ENCODE results near the gene FMR1NB.
A peak's percentile ranks its signal among the peaks of the same experiment; 100 is the strongest.

The FMR1NB gene, protein sequence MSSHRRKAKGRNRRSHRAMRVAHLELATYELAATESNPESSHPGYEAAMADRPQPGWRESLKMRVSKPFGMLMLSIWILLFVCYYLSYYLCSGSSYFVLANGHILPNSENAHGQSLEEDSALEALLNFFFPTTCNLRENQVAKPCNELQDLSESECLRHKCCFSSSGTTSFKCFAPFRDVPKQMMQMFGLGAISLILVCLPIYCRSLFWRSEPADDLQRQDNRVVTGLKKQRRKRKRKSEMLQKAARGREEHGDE

DNA sequence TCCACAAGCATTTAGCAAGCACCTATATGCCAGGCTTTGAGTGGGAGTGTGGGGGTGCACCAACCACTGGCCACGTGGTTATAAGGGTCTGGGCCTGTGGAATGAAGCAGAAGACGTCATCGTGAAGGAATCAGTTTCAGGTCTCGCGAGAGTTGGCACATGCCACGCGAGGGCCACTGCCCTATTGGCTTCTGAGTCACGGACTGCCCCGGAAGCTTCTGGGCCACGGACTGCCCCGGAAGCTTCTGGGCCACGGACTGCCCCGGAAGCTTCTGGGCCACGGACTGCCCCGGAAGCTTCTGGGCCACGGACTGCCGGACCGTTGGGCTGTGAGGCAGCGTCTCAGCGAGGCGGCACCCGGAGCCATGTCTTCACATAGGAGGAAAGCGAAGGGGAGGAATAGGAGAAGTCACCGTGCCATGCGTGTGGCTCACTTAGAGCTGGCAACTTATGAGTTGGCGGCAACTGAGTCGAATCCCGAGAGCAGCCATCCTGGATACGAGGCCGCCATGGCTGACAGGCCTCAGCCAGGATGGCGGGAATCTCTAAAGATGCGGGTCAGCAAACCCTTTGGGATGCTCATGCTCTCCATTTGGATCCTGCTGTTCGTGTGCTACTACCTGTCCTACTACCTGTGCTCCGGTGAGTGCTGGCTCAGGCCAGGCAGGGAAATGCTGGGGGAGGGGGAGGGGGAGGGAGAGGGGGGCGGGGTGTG is at the start of gene FMR1NB:
TSS of gene FMR1NB (plus strand) at position 300 of the 715 bp plus-strand sequence. CDS start at position 366, 66 bp downstream.
- no peak for DNase-seq

DNA sequence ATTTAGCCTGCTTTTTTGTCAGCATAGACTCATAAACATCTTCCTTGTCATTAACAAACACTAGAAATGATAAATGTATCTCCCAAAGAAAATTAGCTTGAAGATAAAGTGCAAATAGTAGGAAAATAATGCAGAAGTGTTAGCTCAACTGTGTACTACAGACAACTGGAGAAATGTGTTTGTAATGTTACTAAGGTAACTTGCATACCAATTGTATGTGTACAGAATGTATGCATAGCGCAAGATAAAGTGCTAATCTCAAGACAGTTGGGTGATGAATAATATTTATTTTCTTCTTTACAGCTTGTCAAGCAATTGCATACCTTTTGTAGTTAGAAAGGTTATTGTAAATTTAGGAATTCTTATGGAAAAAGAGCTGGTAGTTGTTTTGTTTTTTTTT is 47.3 kb upstream of the FMR1NB start:
- no peak for DNase-seq

DNA sequence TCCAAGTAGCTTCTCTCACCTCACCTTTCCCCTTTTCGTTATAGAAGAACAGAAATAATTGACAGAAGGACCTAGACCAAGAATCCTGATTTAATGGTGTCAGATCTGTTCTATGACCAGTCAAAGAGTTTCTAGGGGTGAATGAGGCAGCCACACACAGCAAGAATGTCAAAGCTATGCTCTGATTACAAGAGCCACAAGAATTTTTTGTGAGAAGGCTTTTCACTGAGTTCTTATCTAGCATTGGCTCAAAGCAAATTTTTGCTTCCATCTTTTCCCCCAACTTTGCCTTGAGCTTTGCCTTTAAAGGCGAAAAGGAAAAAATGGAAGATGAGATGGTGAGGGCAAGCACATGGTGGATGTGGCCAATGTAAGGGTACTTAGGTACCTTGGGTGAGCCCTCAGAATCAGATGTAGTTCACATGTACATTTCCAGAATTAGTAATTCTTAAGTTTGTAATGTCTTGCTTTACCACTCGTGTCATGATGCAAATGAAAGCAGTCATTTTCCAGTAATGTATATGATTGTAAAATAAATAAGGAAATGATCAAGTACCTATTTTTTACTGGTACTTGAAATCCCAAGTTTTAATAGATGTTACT is 45.9 kb upstream of the FMR1NB start:
- DNase-seq = no peak

GRCh38 chrX:147945286-147945685 is 35.9 kb upstream of the FMR1NB start:
- DNase-seq = no peak

GRCh38 chrX:147948531-147948930 is 32.6 kb upstream of the FMR1NB start:
- no peak for DNase-seq

GRCh38 chrX:147950352-147950751 is 30.8 kb upstream of the FMR1NB start:
- no peak for DNase-seq

GRCh38 chrX:147953976-147954375 is 27.2 kb upstream of the FMR1NB start:
- DNase-seq = no peak

- DNase-seq = no peak
These were observed 23.8 kb upstream of the FMR1NB start for GRCh38 chrX:147957291-147957690.

DNA sequence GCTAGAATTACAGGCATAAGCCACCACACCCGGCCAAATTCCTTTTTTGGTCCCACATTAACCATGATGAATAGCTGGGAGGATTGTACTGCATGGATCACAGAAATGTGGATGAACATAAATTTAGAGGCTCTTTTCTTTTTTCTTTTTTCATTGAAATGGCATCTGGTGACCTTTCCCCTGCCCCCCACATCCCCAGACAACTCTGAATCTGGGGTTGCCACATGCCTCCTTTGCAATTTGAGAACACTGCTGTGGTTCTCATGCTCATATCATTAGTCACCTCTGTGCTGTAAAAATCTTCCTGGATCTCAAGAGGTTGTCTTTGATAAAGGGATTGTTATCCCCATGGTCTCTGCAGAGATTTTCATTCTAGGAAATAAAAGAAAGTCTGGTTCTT is 22.8 kb upstream of the FMR1NB start:
- no peak for DNase-seq

DNA sequence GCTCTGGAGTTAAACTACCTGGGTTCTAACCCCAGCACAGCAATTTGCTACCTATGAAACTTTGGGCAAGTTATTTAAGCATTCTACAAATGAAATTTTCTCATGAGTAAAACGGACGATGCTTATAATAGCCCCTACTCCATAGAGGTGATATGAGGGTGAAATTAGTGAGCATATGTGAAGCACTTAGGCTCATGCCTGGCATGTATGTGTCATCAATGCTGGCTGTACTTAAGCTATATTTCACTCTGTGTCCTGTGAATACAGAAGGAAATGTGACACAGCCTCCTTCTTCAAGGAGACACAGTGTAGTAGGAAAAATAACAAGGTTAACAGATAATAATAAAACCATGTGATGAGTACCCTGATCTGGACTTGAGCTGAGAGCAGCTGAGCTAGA is 20.4 kb upstream of the FMR1NB start:
- DNase-seq = no peak

GRCh38 chrX:147962476-147962875 is 18.7 kb upstream of the FMR1NB start:
- DNase-seq = no peak

GRCh38 chrX:147978931-147979330 is 2.2 kb upstream of the FMR1NB start:
- no peak for DNase-seq

DNA sequence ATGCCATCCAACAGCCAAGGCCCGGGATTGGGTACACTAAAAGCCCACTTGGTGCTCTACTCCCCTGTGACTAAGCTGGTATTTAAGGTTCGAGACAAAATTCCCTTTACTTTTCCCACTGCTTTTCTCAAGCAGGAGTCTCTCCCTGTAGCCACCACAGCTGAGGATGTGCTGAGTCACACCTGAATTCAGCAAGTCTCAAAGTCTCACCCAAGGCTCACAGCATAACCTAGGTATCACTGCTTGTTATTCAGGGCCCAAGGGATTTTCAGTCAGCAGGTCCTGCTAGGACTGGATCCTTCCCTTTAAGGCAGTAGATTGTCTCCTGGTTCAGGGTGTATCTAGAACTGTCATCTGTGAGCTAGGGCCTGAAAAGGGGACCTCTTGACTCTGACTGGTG is 39.2 kb downstream of the FMR1NB start:
- no peak for DNase-seq

- no peak for DNase-seq
These were observed 43.5 kb downstream of the FMR1NB start for GRCh38 chrX:148024425-148025148.

GRCh38 chrX:148035380-148035779 is 54.2 kb downstream of the FMR1NB start:
- DNase-seq = no peak

- DNase-seq = no peak
These were observed 55.9 kb downstream of the FMR1NB start for GRCh38 chrX:148037020-148037419.

DNA sequence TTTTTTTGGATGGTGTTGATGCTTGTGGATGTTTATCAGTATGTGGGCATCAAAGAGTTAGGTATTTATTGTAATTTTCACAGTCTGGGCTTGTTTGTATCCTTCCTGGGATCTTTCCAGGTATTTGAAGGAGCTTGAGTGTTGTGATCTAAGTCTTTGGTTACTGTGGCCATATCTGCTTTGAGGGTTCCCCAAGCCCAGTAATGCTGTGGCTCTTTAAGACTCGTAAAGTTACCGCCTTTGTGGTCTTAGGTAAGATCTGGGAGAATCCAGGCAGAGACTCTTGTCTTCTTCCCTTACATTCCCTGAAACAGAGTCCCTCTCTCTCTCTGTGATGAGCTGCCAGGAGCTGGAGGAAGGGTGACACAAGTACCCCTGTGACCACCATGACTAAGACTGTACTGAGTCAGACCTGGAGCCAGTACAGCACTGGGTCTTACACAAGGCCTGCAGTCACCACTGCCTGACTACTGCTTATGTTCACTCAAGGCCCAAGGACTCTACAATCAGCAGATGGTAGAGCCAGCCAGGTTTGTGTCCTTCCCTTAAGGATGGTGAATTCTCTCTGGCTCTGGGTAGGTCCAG is 62.2 kb downstream of the FMR1NB start:
- DNase-seq = no peak

GRCh38 chrX:148047200-148047599 is 66.1 kb downstream of the FMR1NB start:
- no peak for DNase-seq

- peak; percentile 26 for DNase-seq
These were observed 68.3 kb downstream of the FMR1NB start for GRCh38 chrX:148049441-148049840.

- DNase-seq = no peak
These were observed 70.8 kb downstream of the FMR1NB start for GRCh38 chrX:148051973-148052372.

DNA sequence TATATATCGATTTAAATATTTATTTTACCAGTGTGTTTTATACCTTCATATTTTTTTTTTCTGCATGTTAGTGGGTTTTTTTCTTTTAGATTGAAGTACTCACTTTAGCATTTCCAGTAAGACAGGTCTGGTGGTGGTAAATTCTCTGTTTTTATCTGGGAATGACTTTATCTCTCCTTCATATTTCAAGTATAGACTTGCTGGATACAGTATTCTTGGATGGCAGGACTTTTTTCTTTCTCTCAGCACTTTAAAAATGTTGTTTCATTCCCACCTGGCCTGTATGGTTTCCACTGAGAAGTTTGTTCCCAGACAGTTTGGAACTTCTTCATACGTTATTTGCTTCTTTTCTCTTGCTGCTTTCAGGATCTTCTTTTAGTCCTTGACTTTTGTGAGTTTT is 86.1 kb downstream of the FMR1NB start:
- DNase-seq = no peak

GRCh38 chrX:148069759-148070503 is 88.8 kb downstream of the FMR1NB start:
- no peak for DNase-seq

GRCh38 chrX:148070504-148070877 is 89.4 kb downstream of the FMR1NB start:
- no peak for DNase-seq
